Occipital lobe (tissue), 2 donors: ENCODE data around the gene DYNLL1. TPM values are rescaled to one million over a fixed set of nuclear protein-coding genes. Genes with fewer than 3 reads are reported as not detected.
"Not testable (repeated sequence)": the region's sequence is repeated elsewhere in the genome, so short reads cannot be mapped to it uniquely, and the experiment has no call there.

ENCODE experiments used
- DNase-seq: peaks from one replicate; lab custom pipeline; 2025; lab: John Stamatoyannopoulos, UW
- total RNA-seq: library from RNA; depleted of rRNA; stranded (reverse); fragments of >200 nt; gene quantifications from one replicate; pipeline ENCODE4 v1.2.3, GENCODE V29; 2014

Gene DYNLL1
- total RNA-seq, 1 donor from 2014 or later, result 252 TPM

GRCh38 chr12:120504587-120504986 lies 8.7 kb downstream of the DYNLL1 start:
- no peak for DNase-seq

GRCh38 chr12:120508537-120508936 lies 12.6 kb downstream of the DYNLL1 start:
- no peak for DNase-seq

DNA sequence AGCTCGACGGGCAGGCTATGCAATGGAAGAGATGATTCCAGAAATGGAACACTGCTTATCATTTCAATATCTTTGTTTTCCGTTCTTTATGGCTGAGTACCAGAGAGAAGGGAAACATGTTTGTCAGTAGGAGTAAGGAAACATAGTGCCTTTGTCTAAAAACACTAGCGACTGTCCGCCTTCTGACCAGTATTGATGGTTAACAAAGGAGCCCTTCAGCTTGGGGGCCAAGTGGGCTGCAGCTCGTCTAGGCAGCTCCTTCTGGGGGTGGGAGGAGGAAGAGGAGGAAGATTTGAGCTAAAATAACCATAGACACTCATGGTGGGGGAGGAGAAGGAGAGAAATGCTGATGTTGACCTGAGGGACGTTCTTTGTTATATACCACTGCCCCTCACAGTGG lies 18.1 kb downstream of the DYNLL1 start:
- DNase-seq, result peak; percentile 6

DNA sequence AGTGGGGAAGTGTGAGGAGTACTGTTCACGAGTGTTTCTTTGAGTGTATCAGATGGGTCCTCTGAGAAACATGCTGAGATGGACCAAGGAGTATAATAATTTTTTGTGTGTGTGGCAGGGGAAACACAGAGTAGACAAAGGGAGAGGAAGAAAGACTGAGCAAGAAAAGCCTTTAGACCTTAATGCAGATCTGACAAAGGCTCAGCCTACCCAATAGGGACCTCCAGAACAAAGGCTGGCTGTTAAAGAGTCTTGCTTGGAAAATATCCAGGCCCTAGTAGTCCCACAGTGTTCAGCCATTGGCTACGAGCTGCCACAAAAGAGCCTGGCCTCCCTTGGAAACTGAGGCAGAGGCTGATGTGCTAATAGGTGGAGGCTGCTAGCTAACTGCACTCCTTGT lies 19.6 kb downstream of the DYNLL1 start:
- DNase-seq, result no peak

DNA sequence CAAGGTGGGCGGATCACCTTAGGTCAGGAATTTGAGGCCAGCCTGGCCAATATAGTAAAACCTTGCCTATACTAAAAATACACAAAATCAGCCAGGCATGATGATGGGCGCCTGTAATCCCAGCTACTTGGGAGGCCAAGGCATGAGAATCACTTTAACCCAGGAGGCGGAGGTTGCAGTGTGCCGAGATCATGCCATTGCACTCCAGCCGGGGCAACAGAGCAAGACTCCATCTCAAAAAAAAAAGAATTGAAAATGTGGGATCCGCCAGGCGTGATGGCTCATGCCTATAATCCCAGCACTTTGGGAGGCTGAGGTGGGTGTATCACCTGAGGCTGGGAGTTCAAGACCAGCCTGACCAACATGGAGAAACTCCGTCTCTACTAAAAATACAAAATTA lies 23.4 kb downstream of the DYNLL1 start:
- not testable (repeated sequence) for DNase-seq

- no peak for DNase-seq
These were observed 26.7 kb downstream of the DYNLL1 start for GRCh38 chr12:120522568-120522967.

- DNase-seq, result peak; percentile 88
These were observed 33.1 kb downstream of the DYNLL1 start, which contains the start of gene COQ5 for GRCh38 chr12:120528861-120529525. Gene COQ5, minus strand, starts transcription at chr12:120529158. Its CDS starts 17 bp downstream, at chr12:120529141.

- DNase-seq, result no peak
These were observed 33.9 kb downstream of the DYNLL1 start for GRCh38 chr12:120529641-120530417.

DNA sequence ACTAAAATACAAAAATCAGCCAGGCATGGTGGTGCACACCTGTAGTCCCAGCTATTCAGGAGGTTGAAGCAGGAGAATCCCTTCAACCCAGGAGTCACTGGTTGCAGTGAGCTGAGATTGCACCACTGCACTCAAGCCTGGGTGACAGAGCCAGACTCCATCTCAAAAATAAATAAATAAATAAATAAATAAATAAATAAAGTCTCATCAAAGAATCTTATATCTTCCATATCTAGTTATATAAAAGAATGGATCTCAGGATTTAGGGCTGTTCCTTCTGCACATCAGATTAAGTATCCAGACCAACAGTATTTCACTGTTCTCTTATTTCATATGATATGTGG lies 34.5 kb downstream of the DYNLL1 start:
- not testable (repeated sequence) for DNase-seq

DNA sequence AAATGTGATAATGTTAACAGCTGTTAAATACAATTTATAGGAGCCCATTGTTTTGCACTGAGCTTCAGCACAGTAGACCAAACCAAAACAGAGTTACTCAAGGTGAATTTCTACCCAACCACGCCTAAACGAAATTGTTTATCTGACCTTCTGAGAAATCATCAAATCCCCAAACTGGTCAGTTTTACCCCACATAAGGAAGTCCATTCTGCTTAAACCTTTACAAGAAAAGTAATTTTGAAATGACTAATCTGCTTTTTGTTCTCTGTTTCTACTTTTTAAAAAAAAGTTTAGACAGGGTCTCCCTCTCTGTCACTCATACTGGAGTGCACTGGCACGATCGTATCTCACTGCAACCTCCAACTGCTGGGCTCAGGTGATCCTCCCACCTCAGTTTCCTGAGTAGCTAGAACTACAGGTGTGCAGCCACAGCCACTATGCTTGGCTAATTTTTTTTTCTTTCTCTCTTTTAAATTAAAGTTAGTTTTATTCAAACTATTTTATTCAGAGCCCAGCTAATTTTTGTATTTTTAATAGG lies 36.9 kb downstream of the DYNLL1 start:
- DNase-seq, result no peak

DNA sequence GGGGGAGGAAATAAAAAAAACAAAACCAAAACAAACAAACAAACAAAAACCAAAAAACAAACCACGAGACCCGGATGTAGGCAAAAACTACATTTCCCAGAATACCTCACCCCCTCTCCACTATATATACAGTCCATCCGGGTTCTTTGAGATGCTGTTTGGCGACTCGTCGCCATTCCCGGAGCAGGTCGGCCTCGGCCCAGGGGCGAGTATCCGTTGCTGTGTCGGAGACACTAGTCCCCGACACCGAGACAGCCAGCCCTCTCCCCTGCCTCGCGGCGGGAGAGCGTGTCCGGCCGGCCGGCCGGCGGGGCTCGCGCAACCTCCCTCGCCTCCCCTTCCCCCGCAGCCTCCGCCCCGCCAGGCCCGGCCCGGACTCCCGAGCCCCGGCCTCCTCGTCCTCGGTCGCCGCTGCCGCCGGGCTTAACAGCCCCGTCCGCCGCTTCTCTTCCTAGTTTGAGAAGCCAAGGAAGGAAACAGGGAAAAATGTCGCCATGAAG lies 38.3 kb downstream of the DYNLL1 start, which contains the start of gene RNF10:
RNF10 (plus strand) TSS at position 154 of the 500 bp plus-strand sequence. CDS start 456 bp downstream, outside the sequence.
- peak; percentile 61 for DNase-seq

DNA sequence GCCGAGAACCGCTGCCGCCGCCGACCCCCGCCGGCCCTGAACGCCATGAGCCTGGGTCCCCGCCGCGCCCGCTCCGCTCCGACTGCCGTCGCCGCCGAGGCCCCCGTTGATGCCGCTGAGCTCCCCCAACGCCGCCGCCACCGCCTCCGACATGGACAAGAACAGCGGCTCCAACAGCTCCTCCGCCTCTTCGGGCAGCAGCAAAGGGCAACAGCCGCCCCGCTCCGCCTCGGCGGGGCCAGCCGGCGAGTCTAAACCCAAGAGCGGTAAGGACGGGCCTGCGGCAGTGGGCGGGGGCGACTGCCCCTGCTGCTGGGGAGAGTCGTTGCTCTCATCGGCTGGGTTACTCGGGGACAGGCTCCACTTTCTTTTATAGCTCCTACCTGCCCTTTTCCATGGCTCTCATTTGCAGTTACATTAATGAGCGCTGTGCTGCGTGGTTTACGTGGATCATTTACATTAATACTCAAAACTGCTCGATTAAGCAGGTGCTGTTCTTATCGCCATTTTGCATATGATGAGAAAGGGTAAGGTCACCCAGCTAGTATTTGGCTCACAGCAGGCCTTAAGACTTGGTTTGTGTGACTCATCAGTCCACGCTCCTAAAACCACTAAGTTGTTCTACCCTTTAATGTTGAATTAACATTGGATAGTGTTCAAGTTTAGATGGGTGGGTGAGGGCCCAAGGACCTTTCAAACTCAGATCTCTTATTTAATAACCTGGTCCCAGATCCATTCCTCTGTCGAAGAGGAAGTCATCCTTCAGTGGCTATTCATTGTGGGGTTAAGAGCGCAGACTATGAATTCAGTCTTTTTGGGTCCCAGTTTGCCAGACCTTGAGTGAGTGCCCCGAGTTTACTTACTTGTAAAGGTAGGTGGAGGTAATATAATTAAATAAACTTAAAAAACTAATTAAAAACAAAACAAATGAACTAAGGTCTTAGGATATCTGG lies 39.1 kb downstream of the DYNLL1 start:
- DNase-seq, result peak; percentile 18

DNA sequence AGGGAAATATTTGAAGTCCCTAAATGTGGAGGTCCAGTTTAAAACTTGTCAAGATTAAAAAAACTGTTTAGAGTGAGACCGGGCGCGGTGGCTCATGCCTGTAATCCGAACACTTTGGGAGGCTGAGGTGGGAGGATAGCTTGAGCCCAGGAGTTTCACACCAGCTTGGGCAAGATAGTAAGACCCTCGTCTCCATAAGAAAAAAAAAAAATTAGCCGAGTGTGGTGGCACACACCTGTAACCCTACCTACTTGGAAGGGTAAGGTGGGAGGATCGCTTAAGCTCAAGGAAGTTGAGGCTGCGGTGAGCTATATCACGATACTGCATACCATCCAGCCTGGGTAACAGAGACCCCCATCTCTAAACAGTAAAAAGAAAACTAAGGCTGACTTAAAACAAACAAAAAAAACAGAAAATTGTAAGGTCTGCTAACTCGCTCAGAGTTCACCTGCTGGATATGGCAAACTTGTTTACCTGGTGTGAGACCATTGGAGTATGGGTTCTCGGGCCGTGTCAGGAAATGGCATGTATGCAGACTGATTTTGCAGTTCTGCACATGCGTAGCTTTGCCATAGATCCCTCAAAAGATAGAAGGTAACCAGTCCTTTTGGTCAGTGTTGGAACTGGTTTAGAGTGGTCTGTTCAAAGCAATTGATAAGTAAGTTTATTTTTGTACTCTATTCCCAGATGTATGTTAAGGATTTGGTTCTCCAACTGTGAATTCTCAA lies 40.3 kb downstream of the DYNLL1 start:
- no peak for DNase-seq

DNA sequence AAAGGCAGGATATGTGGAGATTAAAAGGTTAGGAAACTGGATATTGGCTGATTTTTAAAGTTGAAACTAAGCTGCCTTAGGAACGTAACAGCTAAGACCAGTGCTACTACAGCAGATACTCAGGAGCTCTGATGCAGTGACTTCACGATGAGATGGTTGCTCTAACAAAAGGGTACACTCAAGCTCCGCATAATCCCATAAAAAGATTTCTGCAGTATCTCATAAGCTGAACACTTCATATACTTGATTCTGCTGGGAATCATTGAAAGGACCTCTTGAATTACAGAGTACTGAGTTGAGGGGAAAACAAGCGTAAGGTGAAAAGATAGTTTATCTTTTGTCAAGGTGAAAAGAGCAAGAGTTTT lies 41.9 kb downstream of the DYNLL1 start:
- DNase-seq, result no peak

GRCh38 chr12:120538281-120539156 lies 42.6 kb downstream of the DYNLL1 start:
- DNase-seq, result no peak

DNA sequence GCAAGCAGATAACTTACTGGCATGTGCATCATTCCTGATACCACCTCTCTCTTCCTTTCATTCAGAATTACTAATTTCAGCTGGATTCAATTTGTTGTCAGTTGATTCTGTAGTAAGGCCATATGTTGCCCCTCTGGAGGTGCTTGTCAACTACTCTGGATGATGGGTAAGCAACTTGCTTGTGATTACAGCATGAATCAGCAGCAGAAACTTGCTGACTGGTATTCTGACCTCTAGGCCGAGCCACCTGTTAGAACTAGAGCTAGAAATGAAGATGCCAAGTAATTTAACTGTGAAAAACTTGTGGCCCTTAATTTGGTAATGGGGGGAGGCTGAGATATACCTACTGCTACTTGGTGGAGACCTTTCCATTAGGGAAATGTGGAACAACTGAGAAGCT lies 43.4 kb downstream of the DYNLL1 start:
- DNase-seq, result no peak

DNA sequence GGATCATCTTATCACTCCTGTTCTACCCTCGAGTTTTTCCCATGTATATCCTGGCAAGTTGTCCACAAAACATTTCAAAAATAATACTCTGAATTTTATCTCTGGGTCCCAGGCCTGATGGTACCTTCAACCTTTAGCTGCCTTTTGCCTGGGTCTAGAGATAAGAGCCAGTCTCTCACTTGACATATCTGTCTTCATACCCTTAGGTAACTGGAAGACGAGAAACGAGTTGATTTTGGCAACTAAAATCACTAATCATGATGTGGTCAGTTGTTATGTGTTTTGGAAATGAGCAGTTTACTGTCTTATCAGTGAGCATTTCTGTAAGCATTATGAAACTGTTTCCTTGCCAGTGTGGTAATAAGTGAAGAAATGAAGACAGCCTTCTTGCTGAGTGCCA lies 44.5 kb downstream of the DYNLL1 start:
- no peak for DNase-seq

DNA sequence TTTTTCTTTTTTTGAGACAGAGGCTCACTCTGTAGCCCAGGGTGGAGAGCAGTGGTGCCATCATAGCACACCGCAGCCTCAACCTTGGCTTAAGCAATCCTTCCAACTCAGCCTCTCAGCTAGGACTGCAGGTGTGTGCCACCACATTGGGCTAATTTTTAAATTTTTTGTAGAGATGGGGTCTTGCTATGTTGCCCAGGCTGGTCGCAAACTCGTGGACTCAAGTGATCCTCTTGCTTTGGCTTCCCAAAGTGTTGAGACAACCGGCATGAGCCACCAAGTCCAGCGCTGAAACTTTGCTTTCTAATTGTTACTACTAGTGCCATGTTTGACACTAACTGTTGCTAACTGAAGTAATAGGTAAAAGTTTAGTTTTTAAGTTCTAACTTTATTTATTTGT lies 46.3 kb downstream of the DYNLL1 start:
- no peak for DNase-seq

DNA sequence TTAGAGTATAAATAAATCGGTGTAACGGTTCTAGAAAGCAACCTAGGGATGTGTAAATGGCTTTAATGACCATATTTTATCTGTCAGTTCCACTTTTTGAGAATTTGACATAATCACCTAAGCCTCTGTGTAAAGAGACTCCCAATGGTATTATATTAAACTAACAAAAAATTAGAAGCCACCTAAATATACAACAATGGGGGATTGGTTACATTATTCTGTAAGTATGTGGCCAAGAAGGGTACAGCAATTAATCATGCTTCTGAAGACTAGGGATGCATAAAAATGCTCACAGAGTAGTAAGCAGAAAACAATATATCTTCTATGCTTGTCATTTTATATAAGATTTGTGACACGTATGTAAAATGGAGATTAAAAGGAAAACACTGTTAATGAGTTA lies 48.8 kb downstream of the DYNLL1 start:
- no peak for DNase-seq

DNA sequence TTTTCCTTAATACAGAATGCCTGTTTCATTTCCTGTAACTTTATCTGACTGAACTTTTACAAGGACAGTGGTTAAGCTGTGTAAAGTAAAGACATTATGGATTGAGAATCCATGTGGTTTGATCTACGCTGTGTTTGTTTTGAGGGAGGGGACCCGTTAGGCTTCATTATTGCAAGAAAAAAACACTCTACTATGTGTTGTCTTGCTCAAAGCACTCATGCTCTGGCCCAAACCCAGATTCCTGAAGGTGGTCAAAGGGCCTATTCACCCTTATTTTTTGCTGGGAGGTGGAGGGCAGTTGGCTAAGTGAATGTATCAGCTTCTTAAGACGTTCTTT lies 50.1 kb downstream of the DYNLL1 start:
- DNase-seq, result no peak
